ENCODE data around the gene STARD13.

The STARD13 gene

GRCh38 chr13:33262997-33263396, 22.6 kb downstream of the STARD13 start:
- H3K4me3 ChIP-seq (ENCODE audit: extremely low read depth, insufficient read depth, low read length, poor library complexity, severe bottlenecking): no peak overlapping the region
- WGBS, 2 experiments (ENCODE audit: insufficient coverage in 2 of 2): 83% methylated on average over 1 of the region's 2 CpGs; no CpG with 5 or more reads in 1 of the 2 experiments
- H3K36me3 ChIP-seq (ENCODE audit: control insufficient read depth, insufficient read depth, low read length): no peaks in the 10 kb centered on the region
- no peak overlapping the region for H3K27ac ChIP-seq (ENCODE audit: low read depth, low read length, severe bottlenecking)
- H3K9me3 ChIP-seq (ENCODE audit: control insufficient read depth, low read length): no peaks in the 10 kb centered on the region
- peaks cover 10% of the 10 kb centered on the region for H3K4me1 ChIP-seq (ENCODE audit: control insufficient read depth, insufficient read depth, low read length, poor library complexity, severe bottlenecking)

GRCh38 chr13:33262594-33262993, 23.0 kb downstream of the STARD13 start:
- H3K9me3 ChIP-seq (ENCODE audit: control insufficient read depth, low read length): no peaks in the 10 kb centered on the region
- no peaks in the 10 kb centered on the region for H3K36me3 ChIP-seq (ENCODE audit: control insufficient read depth, insufficient read depth, low read length)
- no peak overlapping the region for H3K27ac ChIP-seq (ENCODE audit: low read depth, low read length, severe bottlenecking)
- H3K4me3 ChIP-seq (ENCODE audit: extremely low read depth, insufficient read depth, low read length, poor library complexity, severe bottlenecking): no peak overlapping the region
- peaks cover 10% of the 10 kb centered on the region for H3K4me1 ChIP-seq (ENCODE audit: control insufficient read depth, insufficient read depth, low read length, poor library complexity, severe bottlenecking)
- WGBS, 2 experiments (ENCODE audit: insufficient coverage in 2 of 2): 64 to 100% methylated on average over 1 to 2 of the region's 2 CpGs

GRCh38 chr13:33262062-33262487, 23.5 kb downstream of the STARD13 start:
- Histone ChIP-seq H3K36me3 (ENCODE audit: control insufficient read depth, insufficient read depth, low read length) (no peaks in the 10 kb centered on the region), H3K4me1 (ENCODE audit: control insufficient read depth, insufficient read depth, low read length, poor library complexity, severe bottlenecking) (peaks cover 10% of the 10 kb centered on the region), H3K4me3 (ENCODE audit: extremely low read depth, insufficient read depth, low read length, poor library complexity, severe bottlenecking) (no peak overlapping the region), H3K27ac (ENCODE audit: low read depth, low read length, severe bottlenecking) (peak overlapping the region; percentile 23), H3K9me3 (ENCODE audit: control insufficient read depth, low read length) (no peaks in the 10 kb centered on the region)
- 66 to 68% methylated on average over 4 to 5 of the region's 6 CpGs for WGBS, 2 experiments (ENCODE audit: insufficient coverage in 2 of 2)

GRCh38 chr13:33261387-33262061, 24.0 kb downstream of the STARD13 start:
- WGBS, 2 experiments (ENCODE audit: insufficient coverage in 2 of 2): 87 to 94% methylated on average over 3 to 5 of the region's 9 CpGs
- Histone ChIP-seq H3K4me3 (ENCODE audit: extremely low read depth, insufficient read depth, low read length, poor library complexity, severe bottlenecking) (no peak overlapping the region), H3K4me1 (ENCODE audit: control insufficient read depth, insufficient read depth, low read length, poor library complexity, severe bottlenecking) (peaks cover 10% of the 10 kb centered on the region), H3K9me3 (ENCODE audit: control insufficient read depth, low read length) (no peaks in the 10 kb centered on the region), H3K36me3 (ENCODE audit: control insufficient read depth, insufficient read depth, low read length) (no peaks in the 10 kb centered on the region), H3K27ac (ENCODE audit: low read depth, low read length, severe bottlenecking) (peak overlapping the region; percentile 23)

- no peak overlapping the region for H3K27ac ChIP-seq (ENCODE audit: low read depth, low read length, severe bottlenecking)
- H3K4me1 ChIP-seq (ENCODE audit: control insufficient read depth, insufficient read depth, low read length, poor library complexity, severe bottlenecking): peaks cover 10% of the 10 kb centered on the region
- 91 to 92% methylated on average over 4 to 5 of the region's 10 CpGs for WGBS, 2 experiments (ENCODE audit: insufficient coverage in 2 of 2)
- H3K36me3 ChIP-seq (ENCODE audit: control insufficient read depth, insufficient read depth, low read length): no peaks in the 10 kb centered on the region
- H3K9me3 ChIP-seq (ENCODE audit: control insufficient read depth, low read length): no peaks in the 10 kb centered on the region
- H3K4me3 ChIP-seq (ENCODE audit: extremely low read depth, insufficient read depth, low read length, poor library complexity, severe bottlenecking): no peak overlapping the region
These were observed 25.1 kb downstream of the STARD13 start for GRCh38 chr13:33260168-33261098.

- Histone ChIP-seq H3K4me1 (ENCODE audit: control insufficient read depth, insufficient read depth, low read length, poor library complexity, severe bottlenecking) (peaks cover 10% of the 10 kb centered on the region), H3K27ac (ENCODE audit: low read depth, low read length, severe bottlenecking) (no peak overlapping the region)
These were observed 26.3 kb downstream of the STARD13 start for GRCh38 chr13:33259296-33259695.

GRCh38 chr13:33258808-33259193, 26.8 kb downstream of the STARD13 start:
- Histone ChIP-seq H3K36me3 (ENCODE audit: control insufficient read depth, insufficient read depth, low read length) (no peaks in the 10 kb centered on the region), H3K4me1 (ENCODE audit: control insufficient read depth, insufficient read depth, low read length, poor library complexity, severe bottlenecking) (peaks cover 10% of the 10 kb centered on the region), H3K4me3 (ENCODE audit: extremely low read depth, insufficient read depth, low read length, poor library complexity, severe bottlenecking) (no peak overlapping the region), H3K27ac (ENCODE audit: low read depth, low read length, severe bottlenecking) (no peak overlapping the region), H3K9me3 (ENCODE audit: control insufficient read depth, low read length) (no peaks in the 10 kb centered on the region)

More at GRCh38 chr13:33259296-33259695, 26.3 kb downstream of the STARD13 start:
- no peak overlapping the region for H3K4me3 ChIP-seq (ENCODE audit: extremely low read depth, insufficient read depth, low read length, poor library complexity, severe bottlenecking)
- WGBS, 2 experiments (ENCODE audit: insufficient coverage in 2 of 2): no CpG with 5 or more reads among the region's 2 CpGs
- no peaks in the 10 kb centered on the region for H3K9me3 ChIP-seq (ENCODE audit: control insufficient read depth, low read length)
- H3K36me3 ChIP-seq (ENCODE audit: control insufficient read depth, insufficient read depth, low read length): no peaks in the 10 kb centered on the region

GRCh38 chr13:33257841-33258807, 27.4 kb downstream of the STARD13 start:
- no peaks in the 10 kb centered on the region for H3K9me3 ChIP-seq (ENCODE audit: control insufficient read depth, low read length)
- no peak overlapping the region for H3K27ac ChIP-seq (ENCODE audit: low read depth, low read length, severe bottlenecking)
- H3K36me3 ChIP-seq (ENCODE audit: control insufficient read depth, insufficient read depth, low read length): no peaks in the 10 kb centered on the region
- 88 to 100% methylated on average over 2 to 3 of the region's 7 CpGs for WGBS, 2 experiments (ENCODE audit: insufficient coverage in 2 of 2)
- H3K4me3 ChIP-seq (ENCODE audit: extremely low read depth, insufficient read depth, low read length, poor library complexity, severe bottlenecking): no peak overlapping the region
- H3K4me1 ChIP-seq (ENCODE audit: control insufficient read depth, insufficient read depth, low read length, poor library complexity, severe bottlenecking): peaks cover 6% of the 10 kb centered on the region

GRCh38 chr13:33256148-33256840, 29.3 kb downstream of the STARD13 start:
- H3K4me3 ChIP-seq (ENCODE audit: extremely low read depth, insufficient read depth, low read length, poor library complexity, severe bottlenecking): no peak overlapping the region
- no peaks in the 10 kb centered on the region for H3K36me3 ChIP-seq (ENCODE audit: control insufficient read depth, insufficient read depth, low read length)
- peaks cover 10% of the 10 kb centered on the region for H3K4me1 ChIP-seq (ENCODE audit: control insufficient read depth, insufficient read depth, low read length, poor library complexity, severe bottlenecking)
- H3K27ac ChIP-seq (ENCODE audit: low read depth, low read length, severe bottlenecking): no peak overlapping the region
- WGBS, 2 experiments (ENCODE audit: insufficient coverage in 2 of 2): 83 to 88% methylated on average over 2 to 3 of the region's 3 CpGs
- H3K9me3 ChIP-seq (ENCODE audit: control insufficient read depth, low read length): no peaks in the 10 kb centered on the region

GRCh38 chr13:33252135-33252534, 33.4 kb downstream of the STARD13 start:
- WGBS, 2 experiments (ENCODE audit: insufficient coverage in 2 of 2): 96 to 100% methylated on average over 2 to 3 of the region's 4 CpGs
- peaks cover 28% of the 10 kb centered on the region for H3K4me1 ChIP-seq (ENCODE audit: control insufficient read depth, insufficient read depth, low read length, poor library complexity, severe bottlenecking)
- no peaks in the 10 kb centered on the region for H3K9me3 ChIP-seq (ENCODE audit: control insufficient read depth, low read length)
- H3K27ac ChIP-seq (ENCODE audit: low read depth, low read length, severe bottlenecking): no peak overlapping the region
- H3K36me3 ChIP-seq (ENCODE audit: control insufficient read depth, insufficient read depth, low read length): no peaks in the 10 kb centered on the region
- no peak overlapping the region for H3K4me3 ChIP-seq (ENCODE audit: extremely low read depth, insufficient read depth, low read length, poor library complexity, severe bottlenecking)

All from mesodermal cell (in vitro differentiated cells).